ENCODE results near the gene PRDM15.

PRDM15 gene

DNA sequence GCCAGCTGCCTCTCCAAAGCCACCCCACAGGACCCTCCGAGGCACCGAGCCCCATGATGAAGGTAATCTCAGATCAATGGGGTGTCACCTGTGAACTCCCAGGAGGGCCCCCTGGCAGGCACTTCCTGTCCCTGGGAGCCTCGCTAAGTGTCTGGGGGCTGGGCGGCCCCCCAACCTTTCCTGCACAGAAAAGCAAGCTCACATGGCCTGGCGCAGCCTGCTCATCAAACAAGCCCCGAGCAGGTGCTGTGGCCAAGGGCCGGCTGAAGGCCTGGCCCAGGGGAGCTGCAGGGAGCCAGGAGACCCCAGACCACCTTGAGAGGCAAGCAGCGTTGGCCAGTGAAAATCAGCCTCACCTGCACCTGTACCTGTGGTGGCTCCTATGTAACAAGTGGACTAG lies 115.1 kb downstream of the PRDM15 start:
- Histone ChIP-seq H4K20me1 (ENCODE audit: insufficient read depth, low read length, poor library complexity, severe bottlenecking) (no peaks in the 10 kb centered on the region), H3K4me1 (ENCODE audit: insufficient read depth, low read length, poor library complexity, severe bottlenecking) (peaks cover 14% of the 10 kb centered on the region), H3K9me3 (ENCODE audit: insufficient read depth, low read depth, low read length) (no peaks in the 10 kb centered on the region), H3K9ac (ENCODE audit: low read depth, low read length, poor library complexity, severe bottlenecking) (no peak overlapping the region), H3F3A (ENCODE audit: low read depth) (no peaks in the 10 kb centered on the region), H3K4me3 (ENCODE audit: low read length, poor library complexity, severe bottlenecking) (no peak overlapping the region), H3K27me3 (ENCODE audit: insufficient read depth, low read length, poor library complexity, severe bottlenecking) (no peaks in the 10 kb centered on the region), H3K4me2 (ENCODE audit: low read depth, low read length, poor library complexity, severe bottlenecking) (no peak overlapping the region), H3K9me2 (replicated peaks; ENCODE audit: low read depth, low read length) (no peaks in the 10 kb centered on the region), H2AFZ (ENCODE audit: low read length) (no peak overlapping the region), H3K36me3 (ENCODE audit: insufficient read depth, low read length) (no peaks in the 10 kb centered on the region), H3K79me2 (ENCODE audit: insufficient read depth, low read length) (no peaks in the 10 kb centered on the region)
- TF ChIP-seq EZH2phosphoT487 (IDR thresholded peaks at IDR 0.05; ENCODE audit: borderline replicate concordance), result no peak
- TF ChIP-seq, protein P1, sequence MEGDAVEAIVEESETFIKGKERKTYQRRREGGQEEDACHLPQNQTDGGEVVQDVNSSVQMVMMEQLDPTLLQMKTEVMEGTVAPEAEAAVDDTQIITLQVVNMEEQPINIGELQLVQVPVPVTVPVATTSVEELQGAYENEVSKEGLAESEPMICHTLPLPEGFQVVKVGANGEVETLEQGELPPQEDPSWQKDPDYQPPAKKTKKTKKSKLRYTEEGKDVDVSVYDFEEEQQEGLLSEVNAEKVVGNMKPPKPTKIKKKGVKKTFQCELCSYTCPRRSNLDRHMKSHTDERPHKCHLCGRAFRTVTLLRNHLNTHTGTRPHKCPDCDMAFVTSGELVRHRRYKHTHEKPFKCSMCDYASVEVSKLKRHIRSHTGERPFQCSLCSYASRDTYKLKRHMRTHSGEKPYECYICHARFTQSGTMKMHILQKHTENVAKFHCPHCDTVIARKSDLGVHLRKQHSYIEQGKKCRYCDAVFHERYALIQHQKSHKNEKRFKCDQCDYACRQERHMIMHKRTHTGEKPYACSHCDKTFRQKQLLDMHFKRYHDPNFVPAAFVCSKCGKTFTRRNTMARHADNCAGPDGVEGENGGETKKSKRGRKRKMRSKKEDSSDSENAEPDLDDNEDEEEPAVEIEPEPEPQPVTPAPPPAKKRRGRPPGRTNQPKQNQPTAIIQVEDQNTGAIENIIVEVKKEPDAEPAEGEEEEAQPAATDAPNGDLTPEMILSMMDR (conservative IDR thresholded peaks at IDR 0.05; ENCODE audit: low read length), result no peak

DNA sequence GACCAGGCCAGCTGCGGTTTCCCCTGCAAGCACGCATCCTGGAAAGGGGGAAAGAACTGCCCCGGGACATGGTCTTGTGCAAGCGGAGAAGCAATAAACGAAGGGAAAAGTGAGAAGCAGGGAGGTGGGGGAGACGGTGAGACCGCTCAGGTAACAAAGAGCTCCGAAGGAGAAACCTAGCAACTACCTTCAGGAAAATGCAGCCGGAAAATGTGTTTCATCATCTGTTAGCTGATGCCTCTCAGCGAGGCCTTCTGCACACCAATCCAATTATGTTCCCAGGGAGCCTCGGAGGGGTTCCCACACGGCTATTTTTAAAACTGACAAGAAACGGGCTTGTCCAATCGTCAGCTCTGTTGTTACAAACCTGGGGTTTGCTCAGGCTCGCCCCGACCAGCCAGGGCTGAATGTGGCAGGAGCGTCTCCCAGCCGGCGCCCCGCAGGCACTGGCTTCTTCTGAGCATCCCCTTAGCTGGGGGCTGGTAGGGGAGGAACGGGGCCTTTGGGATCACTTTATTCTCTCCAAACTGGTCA lies 115.7 kb downstream of the PRDM15 start:
- Histone ChIP-seq H2AFZ (ENCODE audit: low read length) (no peak overlapping the region), H3K9me3 (ENCODE audit: insufficient read depth, low read depth, low read length) (no peaks in the 10 kb centered on the region), H3K79me2 (ENCODE audit: insufficient read depth, low read length) (no peaks in the 10 kb centered on the region), H3K4me3 (ENCODE audit: low read length, poor library complexity, severe bottlenecking) (no peak overlapping the region), H3K36me3 (ENCODE audit: insufficient read depth, low read length) (no peaks in the 10 kb centered on the region), H3K4me2 (ENCODE audit: low read depth, low read length, poor library complexity, severe bottlenecking) (no peak overlapping the region), H3F3A (ENCODE audit: low read depth) (no peaks in the 10 kb centered on the region), H3K27me3 (ENCODE audit: insufficient read depth, low read length, poor library complexity, severe bottlenecking) (no peaks in the 10 kb centered on the region), H3K9me2 (replicated peaks; ENCODE audit: low read depth, low read length) (no peaks in the 10 kb centered on the region), H4K20me1 (ENCODE audit: insufficient read depth, low read length, poor library complexity, severe bottlenecking) (no peaks in the 10 kb centered on the region), H3K9ac (ENCODE audit: low read depth, low read length, poor library complexity, severe bottlenecking) (no peak overlapping the region), H3K4me1 (ENCODE audit: insufficient read depth, low read length, poor library complexity, severe bottlenecking) (peaks cover 10% of the 10 kb centered on the region)
- TF ChIP-seq, protein P1 (conservative IDR thresholded peaks at IDR 0.05; ENCODE audit: low read length), result no peak
- TF ChIP-seq EZH2phosphoT487 (IDR thresholded peaks at IDR 0.05; ENCODE audit: borderline replicate concordance), result no peak

DNA sequence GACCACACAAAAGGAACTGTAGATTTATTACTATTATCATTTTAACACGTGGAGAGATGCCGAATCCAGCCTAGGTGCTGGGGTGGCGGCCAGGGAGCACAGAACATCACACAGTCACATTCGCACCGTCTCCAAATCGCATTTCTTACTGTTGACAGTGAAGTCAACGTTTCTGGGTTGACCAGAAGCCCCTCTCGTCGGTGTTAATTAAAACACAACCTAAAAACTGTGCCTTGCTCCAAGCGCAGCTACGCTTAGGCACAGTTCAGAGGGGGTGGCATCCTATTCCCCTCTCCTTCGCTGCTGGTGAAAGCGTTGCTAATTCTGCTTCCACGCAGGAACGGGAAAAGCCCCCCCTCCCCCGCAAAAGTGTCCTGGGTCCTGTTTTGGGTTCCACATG lies 116.4 kb downstream of the PRDM15 start:
- no peaks in the 10 kb centered on the region for H4K20me1 ChIP-seq (ENCODE audit: insufficient read depth, low read length, poor library complexity, severe bottlenecking)
- no peaks in the 10 kb centered on the region for H3K9me3 ChIP-seq (ENCODE audit: insufficient read depth, low read depth, low read length)
- no peak overlapping the region for H3K9ac ChIP-seq (ENCODE audit: low read depth, low read length, poor library complexity, severe bottlenecking)
- H3K4me3 ChIP-seq (ENCODE audit: low read length, poor library complexity, severe bottlenecking), result no peak overlapping the region
- no peaks in the 10 kb centered on the region for H3K9me2 ChIP-seq (replicated peaks; ENCODE audit: low read depth, low read length)
- H3K79me2 ChIP-seq (ENCODE audit: insufficient read depth, low read length), result no peaks in the 10 kb centered on the region
- H3K27me3 ChIP-seq (ENCODE audit: insufficient read depth, low read length, poor library complexity, severe bottlenecking), result no peaks in the 10 kb centered on the region
- peaks cover 2% of the 10 kb centered on the region for H3K4me1 ChIP-seq (ENCODE audit: insufficient read depth, low read length, poor library complexity, severe bottlenecking)
- TF ChIP-seq, protein P1 (conservative IDR thresholded peaks at IDR 0.05; ENCODE audit: low read length), result no peak
- TF ChIP-seq EZH2phosphoT487 (IDR thresholded peaks at IDR 0.05; ENCODE audit: borderline replicate concordance), result no peak
- no peak overlapping the region for H3K4me2 ChIP-seq (ENCODE audit: low read depth, low read length, poor library complexity, severe bottlenecking)
- no peaks in the 10 kb centered on the region for H3F3A ChIP-seq (ENCODE audit: low read depth)
- no peaks in the 10 kb centered on the region for H3K36me3 ChIP-seq (ENCODE audit: insufficient read depth, low read length)
- no peak overlapping the region for H2AFZ ChIP-seq (ENCODE audit: low read length)
